Epithelial cell of prostate (primary cell): Measurements from ENCODE around the gene ISCU.

Experiments
- DNase-seq: peaks from one replicate; pipeline ENCODE4 v3.0.0-alpha.2; 2011; ENCODE audit warnings: low read depth, low spot score
- H3K27ac ChIP-seq: fragments of 450-650 bp; 2 replicates; pipeline ENCODE4 v1.5.1; 2017; ENCODE audit warnings: mild to moderate bottlenecking

ISCU gene

DNA sequence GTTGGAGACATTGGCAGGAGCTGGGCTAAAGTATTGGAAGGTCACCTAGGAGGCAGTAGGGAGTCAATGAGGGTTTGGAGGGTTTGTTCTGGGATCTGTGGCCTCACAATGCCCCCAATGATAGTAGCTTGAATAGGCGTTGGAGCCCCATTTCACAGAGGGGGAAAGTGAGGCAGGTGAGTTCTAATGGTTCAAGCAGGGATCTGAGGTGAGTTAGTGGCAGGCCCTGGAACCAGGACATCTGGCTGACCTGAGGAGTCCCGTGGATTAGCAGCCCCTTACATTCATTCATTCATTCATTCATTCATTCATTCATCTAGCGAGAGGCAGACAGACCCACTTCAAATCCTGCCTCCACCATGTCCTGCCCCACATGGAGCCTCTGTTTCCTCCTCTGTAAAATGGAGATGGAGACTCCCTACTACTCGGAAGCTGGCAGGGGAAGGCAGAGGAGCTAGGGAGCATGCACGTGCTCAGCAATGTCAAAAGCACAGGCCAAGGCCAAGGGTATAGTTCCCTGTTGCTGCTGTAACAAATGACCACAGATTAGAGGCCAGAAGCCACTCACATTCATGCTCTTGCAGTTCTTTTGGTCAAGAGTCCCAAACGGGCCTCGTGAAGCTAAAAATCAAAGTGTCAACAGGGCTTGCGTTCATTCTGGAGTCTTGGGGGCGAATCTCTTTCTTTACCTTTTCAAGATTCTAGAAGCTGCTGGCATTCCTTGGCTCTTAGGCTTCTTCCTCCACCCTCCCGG is 37.7 kb downstream of the ISCU start:
- H3K27ac ChIP-seq = no peak overlapping the region
- no peak for DNase-seq

GRCh38 chr12:108600702-108601007 is 38.3 kb downstream of the ISCU start:
- H3K27ac ChIP-seq = no peak overlapping the region
- no peak for DNase-seq

GRCh38 chr12:108602209-108602705 is 39.9 kb downstream of the ISCU start:
- no peak for DNase-seq
- H3K27ac ChIP-seq = no peak overlapping the region

- H3K27ac ChIP-seq = no peak overlapping the region
- no peak for DNase-seq
These were observed 40.7 kb downstream of the ISCU start for GRCh38 chr12:108602976-108603704.

GRCh38 chr12:108603743-108604142 is 41.3 kb downstream of the ISCU start:
- DNase-seq = no peak
- no peak overlapping the region for H3K27ac ChIP-seq

- H3K27ac ChIP-seq = no peak overlapping the region
- DNase-seq = no peak
These were observed 42.0 kb downstream of the ISCU start for GRCh38 chr12:108604208-108604941.

DNA sequence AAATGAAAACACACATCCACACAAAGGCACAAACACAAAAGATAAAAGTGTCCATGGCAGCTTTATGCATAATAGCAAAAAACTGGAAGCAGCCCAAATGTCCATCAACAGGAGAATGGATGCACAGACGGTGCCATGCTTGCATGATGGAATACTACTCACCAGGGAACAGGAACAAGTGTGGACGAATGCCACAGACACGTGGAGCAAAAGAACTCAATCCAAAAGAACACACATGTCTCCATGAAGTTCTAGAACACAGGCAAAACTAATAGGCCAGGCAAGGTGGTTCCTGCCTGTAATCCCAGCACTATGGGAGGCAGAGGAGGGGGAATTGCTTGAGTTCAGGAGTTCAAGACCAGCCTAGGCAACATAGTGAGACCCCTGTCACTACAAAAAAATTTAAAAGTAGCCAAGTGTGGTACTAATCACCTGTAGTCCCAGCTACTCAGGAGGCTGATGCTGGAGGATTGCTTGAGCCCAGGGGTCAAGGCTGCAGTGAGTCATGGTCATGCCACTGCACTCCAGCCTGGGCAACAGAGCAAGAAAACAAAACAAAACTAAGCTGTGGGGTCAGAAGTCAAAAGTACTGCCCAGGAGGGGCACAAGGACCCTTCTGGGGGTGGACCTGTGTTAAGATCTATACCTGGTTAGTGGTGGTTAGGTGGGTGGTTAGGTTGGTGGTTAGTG is 42.7 kb downstream of the ISCU start:
- no peak for DNase-seq
- no peak overlapping the region for H3K27ac ChIP-seq

GRCh38 chr12:108605690-108606406 is 43.5 kb downstream of the ISCU start:
- DNase-seq = no peak
- H3K27ac ChIP-seq = no peak overlapping the region

DNA sequence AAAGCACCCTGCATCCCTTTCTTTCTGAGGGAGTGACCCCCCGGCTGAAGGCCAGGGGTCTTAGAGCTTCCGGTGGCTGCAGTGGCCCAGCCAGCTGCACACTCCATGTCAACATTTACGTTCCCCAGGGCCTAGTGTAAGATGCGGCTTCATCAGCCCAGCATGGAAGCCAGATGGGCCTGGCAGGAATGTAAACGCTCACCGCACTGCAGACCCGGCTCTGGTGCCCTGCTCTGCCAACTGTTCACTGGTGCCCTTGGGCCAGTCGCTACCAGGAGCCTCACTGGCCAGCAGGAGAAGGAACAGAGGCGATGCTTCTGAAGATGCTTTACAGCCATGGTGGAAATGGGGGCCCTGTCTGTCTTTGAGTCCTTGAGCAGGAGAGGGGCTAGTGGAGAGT is 44.1 kb downstream of the ISCU start:
- no peak for DNase-seq
- no peak overlapping the region for H3K27ac ChIP-seq

DNA sequence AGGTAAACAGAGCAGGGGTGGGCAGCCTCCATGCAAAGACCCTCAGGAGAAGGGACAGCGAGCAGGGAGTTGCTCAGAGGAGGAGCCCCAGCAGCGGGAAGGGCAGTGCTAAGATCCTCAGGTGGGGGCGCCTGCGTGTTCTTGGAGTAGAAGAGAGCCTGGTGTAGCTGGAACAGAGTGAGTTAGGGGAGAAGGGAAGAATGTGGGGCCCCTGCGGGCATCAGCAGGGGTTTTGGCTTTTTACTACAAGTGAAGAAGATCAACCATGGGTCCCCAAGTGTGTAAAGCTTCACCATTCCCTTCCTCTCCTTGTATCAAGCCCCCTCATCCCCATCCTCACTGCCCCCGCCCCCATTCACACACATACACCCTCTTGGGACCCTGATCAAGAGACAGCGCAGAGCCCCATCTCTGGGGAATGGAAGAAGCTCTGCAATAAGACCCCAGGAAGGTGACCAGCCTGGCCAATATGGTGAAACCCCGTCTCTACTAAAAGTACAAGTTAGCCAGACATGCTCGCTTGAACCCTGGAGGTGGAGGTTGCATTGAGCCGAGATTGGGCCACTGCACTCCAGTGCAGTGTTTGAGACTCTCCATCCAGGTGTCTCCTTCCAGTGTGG is 45.7 kb downstream of the ISCU start:
- DNase-seq = no peak
- H3K27ac ChIP-seq = no peak overlapping the region

- no peak for DNase-seq
These were observed 46.2 kb downstream of the ISCU start for GRCh38 chr12:108608616-108609015.

GRCh38 chr12:108609537-108610335 is 47.3 kb downstream of the ISCU start:
- H3K27ac ChIP-seq = no peak overlapping the region
- DNase-seq = no peak

More at GRCh38 chr12:108608616-108609015, 46.2 kb downstream of the ISCU start:
- no peak overlapping the region for H3K27ac ChIP-seq

- H3K27ac ChIP-seq = no peak overlapping the region
- DNase-seq = no peak
These were observed 48.0 kb downstream of the ISCU start for GRCh38 chr12:108610336-108610815.

- H3K27ac ChIP-seq = no peak overlapping the region
- DNase-seq = no peak
These were observed 48.6 kb downstream of the ISCU start for GRCh38 chr12:108610856-108611605.

- H3K27ac ChIP-seq = no peak overlapping the region
- peak; percentile 34 for DNase-seq
These were observed 49.6 kb downstream of the ISCU start for GRCh38 chr12:108611884-108612415.

GRCh38 chr12:108612788-108613282 is 50.4 kb downstream of the ISCU start:
- H3K27ac ChIP-seq = no peak overlapping the region
- DNase-seq = no peak

GRCh38 chr12:108613548-108613947 is 51.2 kb downstream of the ISCU start:
- no peak overlapping the region for H3K27ac ChIP-seq
- DNase-seq = no peak
